Esophagus muscularis mucosa (tissue), 3 donors: ENCODE results near the gene CHRNG.

ENCODE experiments used
- CTCF ChIP-seq, 3 experiments: fragments of 200-600 bp in 2 of 3; fragments of 450-650 bp in 1 of 3; sonication (generic) in 2 of 3; IDR thresholded peaks; one replicate each; pipeline ENCODE4 v1.5.1; 2017 to 2019; ENCODE audit warnings: antibody characterized with exemption in 3 of 3, mild to moderate bottlenecking in 2 of 3, moderate library complexity in 1 of 3
- POLR2A ChIP-seq: fragments of 450-650 bp; IDR thresholded peaks from one replicate; pipeline ENCODE4 v1.6.1; 2017; ENCODE audit warnings: antibody characterized with exemption, moderate library complexity, mild to moderate bottlenecking, low read depth
- POLR2AphosphoS5 ChIP-seq, 2 donors: sonication (generic); formaldehyde crosslinking; IDR thresholded peaks; one replicate each; pipeline ENCODE4 v1.6.1; 2017; ENCODE audit warnings: antibody characterized with exemption in 2 of 2

- no peak for TF ChIP-seq CTCF (IDR thresholded peaks at IDR 0.05)
- no peak for TF ChIP-seq POLR2A
- no peak for TF ChIP-seq POLR2AphosphoS5 (IDR thresholded peaks at IDR 0.05)
Measured at GRCh38 chr2:232578626-232579025, 39.1 kb downstream of the CHRNG start.
